Breast epithelium (tissue), 4 donors: Measurements from ENCODE around the gene FBH1. TPM values are rescaled to one million over a fixed set of nuclear protein-coding genes. Genes with fewer than 3 reads are reported as not detected.

ENCODE experiments used
- DNase-seq, 2 donors: peaks; one replicate each; pipeline ENCODE4 v3.0.0-alpha.2; 2019; ENCODE audit warnings: low spot score in 2 of 2
- H3K27ac ChIP-seq, 2 donors: fragments of 200-600 bp; sonication (generic) in 1 of 2; one replicate each; pipeline ENCODE4 v1.5.1; 2016 to 2019; ENCODE audit warnings: mild to moderate bottlenecking in 1 of 2
- H3K27me3 ChIP-seq, 2 donors: fragments of 200-600 bp; sonication (generic) in 1 of 2; one replicate each; pipeline versions ENCODE4 v1.5.1 to v1.6.0; 2017 to 2019; ENCODE audit warnings: control low read depth in 1 of 2, mild to moderate bottlenecking in 1 of 2
- H3K36me3 ChIP-seq: fragments of 200-600 bp; one replicate; pipeline ENCODE4 v1.5.1; 2019
- H3K4me1 ChIP-seq, 2 donors: fragments of 200-600 bp; sonication (generic); one replicate each; pipeline ENCODE4 v1.5.1; 2016 to 2019; ENCODE audit warnings: control low read depth in 1 of 2
- H3K4me3 ChIP-seq, 3 donors: fragments of 200-600 bp; sonication (generic); 1 replicate in 2 of 3; 2 replicates in 1 of 3; pipeline ENCODE4 v1.5.1; 2016 to 2019; ENCODE audit warnings: mild to moderate bottlenecking in 3 of 3, moderate library complexity in 2 of 3
- H3K9me3 ChIP-seq, 2 donors: fragments of 200-600 bp; sonication (generic) in 1 of 2; one replicate each; pipeline ENCODE4 v1.5.1; 2016 to 2019; ENCODE audit warnings: control low read depth in 1 of 2
- CTCF ChIP-seq, 3 donors: fragments of 450-650 bp; IDR thresholded peaks; one replicate each; pipeline ENCODE4 v1.5.1; 2016 to 2017; ENCODE audit warnings: antibody characterized with exemption in 3 of 3, mild to moderate bottlenecking in 3 of 3, moderate library complexity in 3 of 3
- POLR2A ChIP-seq: fragments of 450-650 bp; IDR thresholded peaks from one replicate; pipeline ENCODE4 v1.6.1; 2016; ENCODE audit warnings: antibody characterized with exemption, mild to moderate bottlenecking, moderate library complexity
- POLR2AphosphoS5 ChIP-seq, 3 donors: sonication (generic); formaldehyde crosslinking; IDR thresholded peaks; one replicate each; pipeline ENCODE4 v1.6.1; 2017; ENCODE audit warnings: antibody characterized with exemption in 3 of 3
- intact Hi-C: fragments of 100-400 bp; cut with DNase I; formaldehyde crosslinking; loops from one replicate; pipeline ENCODE4 v1.15.1; 2023; ENCODE audit warnings: low total_unique reads
- total RNA-seq, 3 donors: library from RNA; depleted of rRNA; stranded (reverse); fragments of >200 nt; gene quantifications; one replicate each; pipeline ENCODE4 v1.1.0, GENCODE V29; 2016

Gene FBH1
- total RNA-seq, 3 donors from 2014 or later: 91.2 to 115 (median 109) TPM

DNA sequence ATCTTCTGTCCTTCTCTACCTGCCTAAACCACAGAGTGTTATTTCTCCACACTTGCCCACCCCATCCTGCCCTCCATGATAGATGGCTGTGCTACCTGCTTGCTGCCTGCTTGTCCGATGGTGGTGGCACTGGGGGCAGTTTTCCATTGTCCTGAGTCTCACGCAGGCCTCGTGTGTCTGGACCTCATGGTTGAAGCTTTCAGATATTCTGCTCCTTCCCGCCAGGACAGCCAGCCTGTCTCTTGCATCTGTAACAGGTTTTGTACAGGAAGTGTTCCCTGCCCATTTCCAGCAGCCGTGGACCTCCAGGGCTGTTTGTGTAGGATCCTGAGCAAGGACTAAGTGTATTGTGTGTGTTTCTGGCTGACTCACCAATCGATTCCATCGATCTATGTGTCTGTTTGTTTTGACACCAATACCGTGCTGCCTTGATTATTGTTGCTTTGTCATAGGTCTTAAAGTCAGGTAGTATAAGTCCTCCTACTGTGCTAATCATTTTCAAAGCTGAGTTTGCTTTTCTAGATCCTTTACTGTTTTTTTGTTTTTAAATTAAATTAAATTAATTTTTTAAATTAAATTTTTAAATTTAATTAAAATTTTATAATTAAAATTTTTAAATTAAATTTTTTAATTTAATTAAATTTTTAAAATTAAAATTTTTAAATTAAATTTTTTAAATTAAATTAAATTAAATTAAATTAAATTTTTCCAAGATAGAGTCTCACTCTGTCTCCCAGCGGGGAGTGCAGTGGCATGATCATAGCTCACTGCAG is 78.8 kb downstream of the FBH1 start:
- H3K27me3 ChIP-seq: no peaks in the 10 kb centered on the region
- DNase-seq: peak; percentile 11 to 43
- H3K36me3 ChIP-seq: no peaks in the 10 kb centered on the region
- peaks cover 0 to 14% of the 10 kb centered on the region in 2 donors for H3K4me1 ChIP-seq
- intact Hi-C loops: loop anchor here (5.0 kb wide), 1 partner anchor 1443 kb away; the partner anchor contains the start of gene SFMBT2
- H3K9me3 ChIP-seq: no peaks in the 10 kb centered on the region
- H3K4me3 ChIP-seq: no peak overlapping the region
- TF ChIP-seq POLR2A (no peak), POLR2AphosphoS5 (IDR thresholded peaks at IDR 0.05) (no peak), CTCF (IDR thresholded peaks at IDR 0.05) (no peak)
- H3K27ac ChIP-seq: peak overlapping the region in 1 of 2 donors; percentile 4

GRCh38 chr10:5970066-5970465 is 80.0 kb downstream of the FBH1 start:
- H3K27ac ChIP-seq: no peak overlapping the region
- H3K4me3 ChIP-seq: no peak overlapping the region
- H3K4me1 ChIP-seq: peaks cover 0 to 14% of the 10 kb centered on the region in 2 donors
- H3K36me3 ChIP-seq: no peaks in the 10 kb centered on the region
- intact Hi-C loops: no loop called here
- TF ChIP-seq POLR2A: no peak
- no peak for TF ChIP-seq POLR2AphosphoS5 (IDR thresholded peaks at IDR 0.05)
- no peak for TF ChIP-seq CTCF (IDR thresholded peaks at IDR 0.05)
- H3K27me3 ChIP-seq: no peaks in the 10 kb centered on the region
- no peak for DNase-seq
- H3K9me3 ChIP-seq: no peaks in the 10 kb centered on the region

- Histone ChIP-seq H3K4me1 (peaks cover 0 to 14% of the 10 kb centered on the region in 2 donors), H3K27ac (peak overlapping the region; percentile 83 to 86)
- intact Hi-C loops: no loop called here
These were observed 80.5 kb downstream of the FBH1 start for GRCh38 chr10:5970527-5970926.

DNA sequence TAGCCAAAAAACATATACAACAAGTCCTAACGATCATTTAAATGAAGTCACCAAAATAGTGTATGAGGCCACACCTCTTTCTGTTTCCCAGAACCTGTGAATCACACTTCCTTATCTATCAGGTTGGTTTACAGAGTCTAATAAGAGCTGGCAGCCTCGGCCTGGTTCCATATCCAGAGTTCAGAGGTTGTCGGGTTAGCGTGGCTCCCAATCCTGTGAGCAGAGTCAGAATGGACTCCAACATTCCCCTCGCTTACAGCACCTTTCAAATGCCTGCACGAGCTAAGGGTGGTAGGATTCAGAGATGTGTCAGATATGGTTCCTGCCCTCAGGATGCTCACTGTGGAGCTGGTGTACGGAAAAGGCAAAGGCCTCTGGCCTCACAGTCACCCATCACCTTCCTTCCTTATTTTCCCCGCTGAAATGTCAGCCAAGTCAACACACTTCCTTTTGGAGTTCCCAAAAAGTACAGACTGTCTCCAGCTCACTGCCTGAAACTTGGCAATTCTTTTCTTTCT is 81.3 kb downstream of the FBH1 start:
- H3K27ac ChIP-seq: peak overlapping the region; percentile 83 to 86
- H3K36me3 ChIP-seq: no peaks in the 10 kb centered on the region
- H3K27me3 ChIP-seq: no peaks in the 10 kb centered on the region
- DNase-seq: peak in 1 of 2 donors; percentile 18
- no peaks in the 10 kb centered on the region for H3K9me3 ChIP-seq
- H3K4me1 ChIP-seq: peaks cover 0 to 14% of the 10 kb centered on the region in 2 donors
- TF ChIP-seq POLR2AphosphoS5 (IDR thresholded peaks at IDR 0.05) (peak; percentile 31 to 50 (median 36)), POLR2A (no peak)
- intact Hi-C loops: no loop called here
- no peak overlapping the region for H3K4me3 ChIP-seq

More at GRCh38 chr10:5970527-5970926, 80.5 kb downstream of the FBH1 start:
- no peaks in the 10 kb centered on the region for H3K36me3 ChIP-seq
- H3K4me3 ChIP-seq: no peak overlapping the region
- H3K27me3 ChIP-seq: no peaks in the 10 kb centered on the region
- no peaks in the 10 kb centered on the region for H3K9me3 ChIP-seq
- DNase-seq: peak in 1 of 2 donors; percentile 6
- TF ChIP-seq POLR2AphosphoS5 (IDR thresholded peaks at IDR 0.05): no peak
- TF ChIP-seq POLR2A: no peak
- TF ChIP-seq CTCF (IDR thresholded peaks at IDR 0.05): no peak

GRCh38 chr10:5971886-5972285 is 81.8 kb downstream of the FBH1 start:
- DNase-seq: peak in 1 of 2 donors; percentile 15
- intact Hi-C loops: no loop called here
- H3K27me3 ChIP-seq: no peaks in the 10 kb centered on the region
- no peak for TF ChIP-seq CTCF (IDR thresholded peaks at IDR 0.05)
- TF ChIP-seq POLR2AphosphoS5 (IDR thresholded peaks at IDR 0.05): peak in 1 of 3 donors; percentile 1
- H3K4me3 ChIP-seq: no peak overlapping the region
- H3K36me3 ChIP-seq: no peaks in the 10 kb centered on the region
- peak overlapping the region; percentile 83 to 86 for H3K27ac ChIP-seq
- H3K4me1 ChIP-seq: peaks cover 0 to 14% of the 10 kb centered on the region in 2 donors
- H3K9me3 ChIP-seq: no peaks in the 10 kb centered on the region
